ENCODE data around the gene SLC66A2.

DNA sequence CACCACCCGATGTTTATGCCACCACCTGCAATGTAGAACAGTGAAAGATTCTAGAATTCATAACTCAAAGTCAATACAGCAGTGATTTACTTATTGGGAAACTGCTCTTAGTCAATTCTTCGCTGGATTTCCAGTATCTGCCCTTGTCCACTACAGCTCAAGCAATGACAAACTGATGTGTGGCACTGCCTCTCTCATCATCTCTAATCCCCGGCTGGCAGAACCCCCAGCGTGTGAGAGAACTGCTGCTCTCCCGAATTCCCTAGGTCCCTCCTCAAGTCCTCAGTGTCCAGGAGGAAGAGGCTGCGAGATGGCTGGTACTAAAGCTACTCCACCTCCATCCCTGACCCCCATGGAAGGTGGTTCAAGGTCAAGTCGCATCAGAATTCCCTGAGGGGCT is 35.3 kb upstream of the SLC66A2 start:
- no peak for TF ChIP-seq EZH2 (IDR thresholded peaks at IDR 0.05; ENCODE audit: insufficient read depth, poor library complexity, severe bottlenecking)
- no peak for TF ChIP-seq EZH2phosphoT487 (IDR thresholded peaks at IDR 0.05; ENCODE audit: insufficient read depth, low read depth)

Measured in GM23248 (cell line).